Epithelial cell of esophagus (primary cell): ENCODE measurements around the gene ARID1B.
A peak's percentile ranks its signal among the peaks of the same experiment; 100 is the strongest.

Source experiments
- DNase-seq: peaks from one replicate; pipeline ENCODE4 v3.0.0; 2010; ENCODE audit warnings: low read depth
- H3K4me3 ChIP-seq: 2 replicates; pipeline ENCODE4 v1.5.1; 2011; ENCODE audit warnings: mild to moderate bottlenecking, low read length, control low read depth
- TF ChIP-seq, protein P1 (sequence below): IDR thresholded peaks from 2 replicates; pipeline ENCODE4 v1.5.1; 2011; ENCODE audit warnings: low read depth, mild to moderate bottlenecking, low read length, control low read depth, inconsistent platforms; ENCODE audit not compliant: insufficient read depth; ENCODE audit errors: missing control alignments

The ARID1B gene

DNA sequence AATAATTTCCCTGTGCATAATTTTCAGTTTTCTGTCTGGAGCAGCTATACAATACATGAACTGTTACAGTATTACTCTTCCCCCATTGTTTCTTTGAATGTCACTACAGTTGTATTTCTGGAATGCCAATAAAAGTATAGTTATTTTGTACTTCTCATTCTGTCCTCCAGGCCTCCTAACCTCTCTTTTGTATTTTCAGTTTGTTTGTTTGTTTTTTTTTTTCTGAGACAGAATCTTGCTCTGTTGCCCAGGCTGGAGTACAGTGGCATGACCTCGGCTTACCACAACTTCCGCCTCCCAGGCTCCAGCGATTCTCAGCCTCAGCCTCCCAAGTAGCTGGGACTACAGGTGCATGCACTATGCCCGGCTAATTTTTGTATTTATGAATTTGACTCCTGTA is 16.8 kb upstream of the ARID1B start:
- DNase-seq: no peak

DNA sequence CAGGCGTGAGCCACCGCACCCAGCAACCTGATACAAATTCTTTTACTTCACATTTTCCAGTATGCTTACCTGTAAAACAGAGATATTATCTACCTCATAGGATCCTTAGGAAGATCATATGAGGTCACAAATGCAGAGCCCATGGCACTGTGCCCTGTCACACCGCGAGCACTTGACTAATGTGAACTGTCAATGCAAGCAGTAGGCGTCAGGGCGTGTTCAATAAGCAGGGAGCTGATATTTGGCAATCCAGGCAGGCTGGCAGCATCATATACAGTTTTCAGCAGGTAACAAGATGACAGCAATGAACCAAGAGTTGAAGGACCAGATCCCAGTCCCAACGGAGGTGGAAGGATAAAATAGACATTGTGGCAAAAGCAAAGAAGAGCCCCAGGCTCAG is 14.6 kb upstream of the ARID1B start:
- TF ChIP-seq, protein P1, sequence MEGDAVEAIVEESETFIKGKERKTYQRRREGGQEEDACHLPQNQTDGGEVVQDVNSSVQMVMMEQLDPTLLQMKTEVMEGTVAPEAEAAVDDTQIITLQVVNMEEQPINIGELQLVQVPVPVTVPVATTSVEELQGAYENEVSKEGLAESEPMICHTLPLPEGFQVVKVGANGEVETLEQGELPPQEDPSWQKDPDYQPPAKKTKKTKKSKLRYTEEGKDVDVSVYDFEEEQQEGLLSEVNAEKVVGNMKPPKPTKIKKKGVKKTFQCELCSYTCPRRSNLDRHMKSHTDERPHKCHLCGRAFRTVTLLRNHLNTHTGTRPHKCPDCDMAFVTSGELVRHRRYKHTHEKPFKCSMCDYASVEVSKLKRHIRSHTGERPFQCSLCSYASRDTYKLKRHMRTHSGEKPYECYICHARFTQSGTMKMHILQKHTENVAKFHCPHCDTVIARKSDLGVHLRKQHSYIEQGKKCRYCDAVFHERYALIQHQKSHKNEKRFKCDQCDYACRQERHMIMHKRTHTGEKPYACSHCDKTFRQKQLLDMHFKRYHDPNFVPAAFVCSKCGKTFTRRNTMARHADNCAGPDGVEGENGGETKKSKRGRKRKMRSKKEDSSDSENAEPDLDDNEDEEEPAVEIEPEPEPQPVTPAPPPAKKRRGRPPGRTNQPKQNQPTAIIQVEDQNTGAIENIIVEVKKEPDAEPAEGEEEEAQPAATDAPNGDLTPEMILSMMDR: no peak
- H3K4me3 ChIP-seq: no peak overlapping the region
- DNase-seq: peak; percentile 57

More for the DNA sequence above, 16.8 kb upstream of the ARID1B start:
- H3K4me3 ChIP-seq: no peak overlapping the region
- TF ChIP-seq, protein P1: no peak

DNA sequence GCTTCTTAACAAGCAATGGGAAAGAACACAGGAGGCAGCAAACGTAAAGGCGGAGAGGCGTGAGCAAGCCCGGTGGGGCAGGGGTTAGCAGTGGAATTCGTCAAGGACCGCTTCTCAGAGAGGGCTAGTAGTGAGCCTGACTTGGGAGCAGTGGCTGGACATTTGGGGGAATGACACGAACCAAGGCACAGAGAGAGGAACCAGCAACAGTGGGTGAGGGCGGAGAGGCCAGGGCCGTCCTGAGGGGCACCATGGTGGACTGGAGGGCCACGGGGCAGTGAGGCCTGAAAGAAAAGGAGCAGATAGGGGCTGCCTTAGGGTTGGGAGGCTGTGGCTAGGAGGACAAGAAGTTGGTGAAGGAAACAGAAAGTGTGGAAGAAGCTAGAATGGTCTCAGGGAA is 12.1 kb upstream of the ARID1B start:
- no peak for DNase-seq
- TF ChIP-seq, protein P1: no peak
- H3K4me3 ChIP-seq: no peak overlapping the region

DNA sequence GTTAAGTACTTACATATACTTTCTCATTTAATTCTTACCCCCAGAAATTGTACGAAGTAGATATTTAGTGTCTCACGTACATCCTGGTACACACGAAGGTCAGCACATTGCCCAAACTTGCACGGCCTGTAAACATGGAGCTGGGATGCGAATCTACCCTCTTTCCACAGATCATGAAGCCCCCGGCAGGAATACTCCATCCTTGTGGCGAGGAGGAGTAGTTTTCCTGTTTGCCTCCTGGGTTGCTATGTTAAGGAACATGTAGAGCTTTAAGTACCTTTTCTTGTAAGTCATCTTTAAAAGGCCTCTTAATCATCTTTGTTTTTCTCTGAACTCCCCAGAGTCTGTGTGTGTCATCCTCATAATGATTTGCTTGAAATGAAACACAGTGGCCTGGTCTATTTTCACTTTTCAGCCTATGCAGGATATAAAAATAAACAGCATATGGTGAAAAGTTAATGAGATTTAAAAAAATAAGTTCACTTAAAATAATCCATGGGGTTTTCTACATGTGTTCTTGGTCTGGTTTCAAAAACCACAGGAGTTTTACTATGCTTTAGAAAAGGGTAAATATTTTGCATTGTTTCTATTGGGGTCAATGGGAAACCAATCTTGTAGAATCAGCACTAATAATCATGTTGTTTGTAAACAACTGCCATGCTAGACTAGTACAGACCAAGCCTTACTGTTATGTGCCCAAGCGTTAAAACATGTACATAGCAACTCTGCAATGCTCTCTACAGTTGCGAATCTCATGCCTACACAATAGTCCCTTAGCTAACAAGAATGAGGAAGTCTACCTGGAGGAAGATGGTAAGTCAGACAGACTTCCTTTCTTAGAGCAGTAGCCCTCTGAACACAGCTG is 9.3 kb upstream of the ARID1B start:
- TF ChIP-seq, protein P1: no peak
- H3K4me3 ChIP-seq: no peak overlapping the region
- DNase-seq: peak; percentile 37

DNA sequence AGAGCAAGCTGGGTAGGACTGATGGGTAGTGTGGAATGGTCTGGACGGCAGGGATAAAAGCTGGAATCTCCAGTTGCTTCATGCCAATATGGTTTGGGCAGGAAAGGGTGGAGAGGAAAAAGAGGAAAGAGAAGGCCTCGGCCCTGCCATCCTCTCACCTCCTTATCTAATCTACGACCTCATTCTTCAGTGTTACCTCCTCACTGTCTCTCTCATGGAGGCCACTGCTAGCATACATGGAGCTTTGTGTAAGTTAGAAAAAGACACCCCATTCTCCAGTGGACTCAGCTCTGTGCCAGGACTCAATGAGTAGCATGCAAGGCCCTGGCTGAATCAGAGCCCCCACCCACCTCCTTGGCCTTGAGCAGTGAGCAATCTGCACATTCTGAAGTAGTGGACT is 6.1 kb upstream of the ARID1B start:
- TF ChIP-seq, protein P1: no peak
- H3K4me3 ChIP-seq: no peak overlapping the region
- DNase-seq: no peak

DNA sequence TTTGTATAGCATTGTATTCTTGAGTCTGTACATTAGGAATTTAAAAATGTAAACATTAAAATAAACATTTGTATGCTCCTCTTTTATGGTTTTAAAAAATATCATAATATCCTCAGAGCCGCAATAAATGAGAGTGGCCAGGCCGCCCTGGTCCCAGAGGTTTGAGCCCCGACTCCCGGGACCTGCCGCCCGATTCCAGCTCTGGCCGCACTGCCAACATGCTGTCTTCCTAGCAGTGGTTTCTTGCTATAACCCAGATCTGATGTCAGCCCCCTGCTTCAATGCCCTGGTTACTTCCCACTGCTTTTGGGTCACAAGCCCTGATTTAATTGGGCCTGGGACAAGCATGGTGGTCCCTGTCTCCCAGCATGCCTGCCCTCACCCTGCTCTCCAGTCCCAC is 5.4 kb upstream of the ARID1B start:
- TF ChIP-seq, protein P1: no peak
- no peak overlapping the region for H3K4me3 ChIP-seq
- no peak for DNase-seq

DNA sequence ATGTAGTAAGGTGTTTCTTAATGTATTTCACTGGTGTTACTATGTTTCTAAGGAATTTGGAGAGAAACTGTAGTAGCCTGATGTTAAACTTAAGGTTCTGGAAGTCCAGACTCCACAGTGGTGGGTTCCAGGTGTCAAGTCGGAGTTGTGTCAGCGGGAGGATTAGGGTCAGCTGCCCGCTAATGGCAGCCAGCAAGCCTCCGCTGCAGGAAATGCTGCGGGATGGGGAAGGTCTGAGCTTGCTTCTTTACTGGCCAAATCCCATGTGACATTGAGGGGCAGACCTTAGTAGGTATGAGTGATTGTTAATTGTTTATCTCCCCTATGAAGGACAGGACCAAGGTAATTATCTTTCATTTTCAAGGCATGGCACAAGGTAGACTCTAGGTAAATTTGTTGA is 3.7 kb upstream of the ARID1B start:
- no peak overlapping the region for H3K4me3 ChIP-seq
- TF ChIP-seq, protein P1: no peak
- no peak for DNase-seq
